Measurements from ENCODE around the gene INIP.
"Not testable (repeated sequence)": the region's sequence is repeated elsewhere in the genome, so short reads cannot be mapped to it uniquely, and the experiment has no call there.

INIP gene

GRCh38 chr9:112677040-112677439 lies 40.9 kb downstream of the INIP start:
- no peak for DNase-seq (ENCODE audit: low read depth in 1 of 2, low spot score in 1 of 2)

GRCh38 chr9:112673221-112673620 lies 44.7 kb downstream of the INIP start:
- not testable (repeated sequence) for DNase-seq (ENCODE audit: low read depth in 1 of 2, low spot score in 1 of 2)

GRCh38 chr9:112670991-112671625 lies 46.8 kb downstream of the INIP start:
- no peak for DNase-seq (ENCODE audit: low read depth in 1 of 2, low spot score in 1 of 2)

- no peak for DNase-seq (ENCODE audit: low read depth in 1 of 2, low spot score in 1 of 2)
Measured at GRCh38 chr9:112669326-112669725, 48.6 kb downstream of the INIP start.

- no peak for DNase-seq (ENCODE audit: low read depth in 1 of 2, low spot score in 1 of 2)
Measured at GRCh38 chr9:112665347-112665746, 52.6 kb downstream of the INIP start.

- DNase-seq (ENCODE audit: low read depth in 1 of 2, low spot score in 1 of 2): no peak
Measured at GRCh38 chr9:112664531-112664930, 53.4 kb downstream of the INIP start.

- no peak for DNase-seq (ENCODE audit: low read depth in 1 of 2, low spot score in 1 of 2)
Measured at GRCh38 chr9:112663681-112664080, 54.2 kb downstream of the INIP start.

GRCh38 chr9:112659906-112660305 lies 58.0 kb downstream of the INIP start:
- DNase-seq (ENCODE audit: low read depth in 1 of 2, low spot score in 1 of 2): no peak

- no peak for DNase-seq (ENCODE audit: low read depth in 1 of 2, low spot score in 1 of 2)
Measured at GRCh38 chr9:112655668-112656067, 62.2 kb downstream of the INIP start.

GRCh38 chr9:112654282-112654681 lies 63.6 kb downstream of the INIP start:
- no peak for DNase-seq (ENCODE audit: low read depth in 1 of 2, low spot score in 1 of 2)

- DNase-seq (ENCODE audit: low read depth in 1 of 2, low spot score in 1 of 2): no peak
Measured at GRCh38 chr9:112648624-112649023, 69.3 kb downstream of the INIP start.

- no peak for DNase-seq (ENCODE audit: low read depth in 1 of 2, low spot score in 1 of 2)
Measured at GRCh38 chr9:112647596-112647995, 70.3 kb downstream of the INIP start.

GRCh38 chr9:112642126-112642525 lies 75.8 kb downstream of the INIP start:
- no peak for DNase-seq (ENCODE audit: low read depth in 1 of 2, low spot score in 1 of 2)

GRCh38 chr9:112640311-112640710 lies 77.6 kb downstream of the INIP start:
- DNase-seq (ENCODE audit: low read depth in 1 of 2, low spot score in 1 of 2): no peak

Data from stimulated activated CD4-positive, alpha-beta T cell treated with anti-CD3 and anti-CD28 coated beads, Interleukin-15, amount 100 ng/mL, for 1 hour (primary cell).